Smooth muscle cell (in vitro differentiated cells): ENCODE data around the gene MRPL2. TPM values are rescaled to one million over a fixed set of nuclear protein-coding genes. Genes with fewer than 3 reads are reported as not detected.
A peak's percentile ranks its signal among the peaks of the same experiment; 100 is the strongest.

Experiments used
- DNase-seq: peaks from one replicate; lab custom pipeline; 2025; ENCODE audit not compliant: unreplicated experiment; lab: John Stamatoyannopoulos, UW
- H2AFZ ChIP-seq: fragments of 200-600 bp; sonication (generic); 2 replicates; pipeline ENCODE4 v1.6.0; 2016; ENCODE audit warnings: antibody characterized with exemption, low read depth, mild to moderate bottlenecking
- H3F3A ChIP-seq: fragments of 200-600 bp; sonication (generic); 2 replicates; pipeline ENCODE4 v1.6.0; 2017; ENCODE audit warnings: antibody characterized with exemption, low read depth
- H3K27ac ChIP-seq: fragments of 200-600 bp; sonication (generic); 2 replicates; pipeline ENCODE4 v1.5.1; 2016; ENCODE audit warnings: low read depth, mild to moderate bottlenecking
- H3K27me3 ChIP-seq: fragments of 200-600 bp; sonication (generic); 2 replicates; pipeline ENCODE4 v1.6.1; 2016; ENCODE audit warnings: low read depth, mild to moderate bottlenecking
- H3K36me3 ChIP-seq: fragments of 200-600 bp; sonication (generic); 2 replicates; pipeline ENCODE4 v1.5.1; 2016; ENCODE audit warnings: low read depth
- H3K4me1 ChIP-seq: fragments of 200-600 bp; sonication (generic); 2 replicates; pipeline ENCODE4 v1.5.1; 2016; ENCODE audit warnings: low read depth
- H3K4me2 ChIP-seq: fragments of 200-600 bp; sonication (generic); 2 replicates; pipeline ENCODE4 v1.6.0; 2016; ENCODE audit warnings: mild to moderate bottlenecking
- H3K4me3 ChIP-seq: fragments of 200-600 bp; sonication (generic); 2 replicates; pipeline ENCODE4 v1.5.1; 2016; ENCODE audit warnings: mild to moderate bottlenecking
- H3K79me2 ChIP-seq: fragments of 200-600 bp; sonication (generic); 2 replicates; pipeline ENCODE4 v1.6.0; 2016; ENCODE audit warnings: low read depth, mild to moderate bottlenecking
- H3K9ac ChIP-seq: fragments of 200-600 bp; sonication (generic); 2 replicates; pipeline ENCODE4 v1.6.0; 2016; ENCODE audit warnings: low read depth
- H3K9me3 ChIP-seq: fragments of 200-600 bp; sonication (generic); replicated peaks from 2 replicates; pipeline ENCODE4 v1.5.1; 2016; ENCODE audit warnings: low read depth
- H4K20me1 ChIP-seq: fragments of 200-600 bp; sonication (generic); 2 replicates; pipeline ENCODE4 v1.6.0; 2016; ENCODE audit warnings: low read depth
- WGBS: methylation state at CpG from one replicate; pipeline ENCODE4 v1.1.7; 2016; ENCODE audit warnings: low lambda C conversion rate; 5-methylcytosine and 5-hydroxymethylcytosine counted together
- polyA plus RNA-seq: library from polyadenylated mRNA; unstranded; fragments of >200 nt; fragmentation: Nextera tagmentation; extraction: Ambion mirVana; gene quantifications from 2 replicates; pipeline ENCODE4 v1.2.1, GENCODE V29; 2016
- total RNA-seq: library from RNA; depleted of rRNA; stranded (reverse); fragments of >200 nt; gene quantifications from 2 replicates; pipeline ENCODE4 v1.2.3, GENCODE V29; 2014
- TF ChIP-seq, protein P1 (sequence below): fragments of 200-600 bp; sonication (generic); IDR thresholded peaks from 2 replicates; pipeline ENCODE4 v1.5.1; 2017; ENCODE audit warnings: borderline replicate concordance, mild to moderate bottlenecking, antibody characterized with exemption; ENCODE audit not compliant: insufficient read depth, poor library complexity, severe bottlenecking

MRPL2 gene
- total and polyA plus RNA-seq, 2 experiments from 2014 or later, result 24.0 to 112 TPM

DNA sequence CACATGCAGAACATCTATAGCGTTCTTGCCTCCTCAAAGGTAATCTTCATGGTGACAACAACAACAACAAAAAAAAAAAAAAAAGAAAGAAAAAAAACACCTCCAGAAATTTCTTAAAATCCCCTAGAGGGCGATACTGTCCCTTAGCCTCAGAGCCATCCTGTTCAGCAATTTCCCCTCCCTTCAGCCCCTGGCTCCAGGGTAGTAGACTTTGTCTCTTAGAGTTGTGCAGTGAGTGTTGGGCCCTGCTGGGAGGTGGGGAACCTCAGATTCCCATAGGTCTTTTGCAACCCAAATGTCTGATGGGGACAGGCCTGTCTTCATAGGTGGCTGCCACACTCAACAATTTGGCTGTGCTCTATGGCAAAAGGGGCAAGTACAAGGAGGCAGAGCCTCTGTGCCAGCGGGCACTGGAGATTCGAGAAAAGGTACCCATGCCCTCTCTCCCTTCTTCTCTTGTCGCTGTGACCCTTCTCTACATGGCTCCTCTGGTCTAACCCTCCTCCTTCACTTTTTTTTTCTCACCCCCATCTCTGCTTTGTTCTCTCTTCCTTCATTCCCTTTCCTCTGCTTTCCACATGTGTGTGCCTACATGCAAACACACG lies 10.9 kb upstream of the MRPL2 start:
- no peak for DNase-seq
- H3K27me3 ChIP-seq, result no peaks in the 10 kb centered on the region
- no peak overlapping the region for H3K27ac ChIP-seq
- peaks cover 15% of the 10 kb centered on the region for H3F3A ChIP-seq
- peaks cover 5% of the 10 kb centered on the region for H3K79me2 ChIP-seq
- TF ChIP-seq, protein P1, sequence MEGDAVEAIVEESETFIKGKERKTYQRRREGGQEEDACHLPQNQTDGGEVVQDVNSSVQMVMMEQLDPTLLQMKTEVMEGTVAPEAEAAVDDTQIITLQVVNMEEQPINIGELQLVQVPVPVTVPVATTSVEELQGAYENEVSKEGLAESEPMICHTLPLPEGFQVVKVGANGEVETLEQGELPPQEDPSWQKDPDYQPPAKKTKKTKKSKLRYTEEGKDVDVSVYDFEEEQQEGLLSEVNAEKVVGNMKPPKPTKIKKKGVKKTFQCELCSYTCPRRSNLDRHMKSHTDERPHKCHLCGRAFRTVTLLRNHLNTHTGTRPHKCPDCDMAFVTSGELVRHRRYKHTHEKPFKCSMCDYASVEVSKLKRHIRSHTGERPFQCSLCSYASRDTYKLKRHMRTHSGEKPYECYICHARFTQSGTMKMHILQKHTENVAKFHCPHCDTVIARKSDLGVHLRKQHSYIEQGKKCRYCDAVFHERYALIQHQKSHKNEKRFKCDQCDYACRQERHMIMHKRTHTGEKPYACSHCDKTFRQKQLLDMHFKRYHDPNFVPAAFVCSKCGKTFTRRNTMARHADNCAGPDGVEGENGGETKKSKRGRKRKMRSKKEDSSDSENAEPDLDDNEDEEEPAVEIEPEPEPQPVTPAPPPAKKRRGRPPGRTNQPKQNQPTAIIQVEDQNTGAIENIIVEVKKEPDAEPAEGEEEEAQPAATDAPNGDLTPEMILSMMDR, result peak; percentile 65
- H3K4me3 ChIP-seq, result no peak overlapping the region
- H4K20me1 ChIP-seq, result no peaks in the 10 kb centered on the region
- no peaks in the 10 kb centered on the region for H3K9me3 ChIP-seq
- H3K4me2 ChIP-seq, result no peak overlapping the region
- no peak overlapping the region for H2AFZ ChIP-seq
- H3K36me3 ChIP-seq, result no peaks in the 10 kb centered on the region
- WGBS, result 47% methylated on average over 6 of the region's 6 CpGs
- peaks cover 7% of the 10 kb centered on the region for H3K4me1 ChIP-seq
- no peak overlapping the region for H3K9ac ChIP-seq

DNA sequence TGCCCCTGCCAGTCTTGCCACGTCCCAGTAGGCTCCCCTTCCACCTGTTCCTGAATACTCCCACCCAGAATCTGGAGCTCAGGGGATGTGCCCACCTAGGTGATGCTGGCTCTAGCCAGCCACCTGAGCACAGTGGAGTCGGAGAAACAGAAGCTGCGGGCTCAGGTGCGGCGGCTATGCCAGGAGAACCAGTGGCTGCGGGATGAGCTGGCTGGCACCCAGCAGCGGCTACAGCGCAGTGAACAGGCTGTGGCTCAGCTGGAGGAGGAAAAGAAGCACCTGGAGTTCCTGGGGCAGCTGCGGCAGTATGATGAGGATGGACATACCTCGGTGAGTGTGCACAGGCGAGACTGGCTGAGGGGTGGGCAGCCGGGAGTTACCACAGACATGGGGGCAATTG lies 3.6 kb upstream of the MRPL2 start:
- Histone ChIP-seq H3K9me3 (no peaks in the 10 kb centered on the region), H3K27me3 (no peaks in the 10 kb centered on the region), H3K9ac (no peak overlapping the region), H3K27ac (no peak overlapping the region), H3F3A (no peaks in the 10 kb centered on the region), H3K36me3 (no peaks in the 10 kb centered on the region), H3K79me2 (peaks cover 20% of the 10 kb centered on the region), H2AFZ (no peak overlapping the region), H3K4me2 (no peak overlapping the region), H3K4me1 (peaks cover 16% of the 10 kb centered on the region), H3K4me3 (no peak overlapping the region), H4K20me1 (no peaks in the 10 kb centered on the region)
- TF ChIP-seq, protein P1, result no peak
- WGBS, result 97% methylated on average over 12 of the region's 12 CpGs
- no peak for DNase-seq

DNA sequence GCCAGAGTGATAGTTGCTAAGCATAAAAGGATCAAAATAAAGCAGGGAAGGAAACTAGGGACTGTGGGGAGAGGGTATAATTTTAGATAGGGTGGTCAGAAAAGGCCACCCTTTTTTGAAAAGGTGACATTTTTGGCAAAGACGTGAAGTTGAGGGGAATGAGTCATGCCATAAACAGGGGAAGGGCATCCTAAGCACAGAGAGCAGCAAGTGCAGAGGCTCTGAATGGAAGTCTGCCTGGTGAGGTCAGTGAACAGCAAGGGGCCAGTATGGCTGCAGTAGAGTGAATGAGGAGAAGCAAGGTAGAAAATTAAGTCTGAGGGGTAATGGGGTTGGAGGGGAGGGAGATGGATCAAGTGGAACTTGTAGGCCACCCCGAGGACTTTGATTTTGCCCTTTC lies 2.6 kb upstream of the MRPL2 start:
- peaks cover 16% of the 10 kb centered on the region for H3K4me1 ChIP-seq
- H3K4me3 ChIP-seq, result no peak overlapping the region
- H3K36me3 ChIP-seq, result no peaks in the 10 kb centered on the region
- H3K4me2 ChIP-seq, result no peak overlapping the region
- peaks cover 22% of the 10 kb centered on the region for H3K79me2 ChIP-seq
- H3F3A ChIP-seq, result no peaks in the 10 kb centered on the region
- no peak overlapping the region for H2AFZ ChIP-seq
- WGBS, result 72% methylated on average over 2 of the region's 2 CpGs
- DNase-seq, result no peak
- TF ChIP-seq, protein P1, result no peak
- no peak overlapping the region for H3K9ac ChIP-seq
- H3K27me3 ChIP-seq, result no peaks in the 10 kb centered on the region
- no peak overlapping the region for H3K27ac ChIP-seq
- no peaks in the 10 kb centered on the region for H4K20me1 ChIP-seq
- H3K9me3 ChIP-seq, result no peaks in the 10 kb centered on the region
